ENCODE data around the gene UNC79.

DNA sequence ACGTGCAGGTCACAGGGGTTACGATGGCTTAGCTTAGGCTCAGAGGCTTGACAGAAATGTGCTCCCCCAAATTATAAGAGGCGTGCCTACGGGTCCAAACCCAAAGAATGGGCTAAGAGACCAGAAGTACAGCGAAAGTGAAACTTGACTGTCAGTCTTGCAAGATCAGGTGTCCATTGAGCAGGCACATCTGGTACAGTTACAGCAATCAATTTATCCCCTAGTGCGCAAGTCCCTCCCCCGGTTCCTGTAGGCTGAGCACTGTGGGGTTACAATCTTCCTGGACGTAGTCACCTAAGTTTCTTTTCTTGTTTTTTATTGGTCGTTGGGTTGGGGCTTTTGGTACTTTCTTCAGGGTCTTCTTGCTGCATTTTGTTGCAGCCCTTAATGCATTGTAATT is 134.2 kb downstream of the UNC79 start:
- no peak for TF ChIP-seq POLR2AphosphoS5 (IDR thresholded peaks at IDR 0.05; ENCODE audit: insufficient read depth, low read depth, low read length)
- TF ChIP-seq JUN (IDR thresholded peaks at IDR 0.05; ENCODE audit: borderline replicate concordance, insufficient read depth, insufficient read length, low read depth), result no peak
- TF ChIP-seq EZH2 (IDR thresholded peaks at IDR 0.05; ENCODE audit: borderline replicate concordance, low read depth, low read length, severe bottlenecking), result no peak
- TF ChIP-seq POLR2A (IDR thresholded peaks at IDR 0.05; ENCODE audit: low read depth, low read length), result no peak
- no peak for TF ChIP-seq CTCF (IDR thresholded peaks at IDR 0.05; ENCODE audit: extremely low read depth in 1 of 2, insufficient read depth in 1 of 2, low read depth in 1 of 2, low read length in 2 of 2)
- TF ChIP-seq MYC (IDR thresholded peaks at IDR 0.05; ENCODE audit: low read depth, low read length), result no peak
- no peak for TF ChIP-seq MAX (IDR thresholded peaks at IDR 0.05; ENCODE audit: insufficient read depth, insufficient read length)
- no peak for TF ChIP-seq FOS (IDR thresholded peaks at IDR 0.05; ENCODE audit: borderline replicate concordance, insufficient read depth, low read length)

Data from endothelial cell of umbilical vein (primary cell).